Measurements from ENCODE around the gene GIPC1.
"Not testable (repeated sequence)": the region's sequence is repeated elsewhere in the genome, so short reads cannot be mapped to it uniquely, and the experiment has no call there.

GIPC1 gene

DNA sequence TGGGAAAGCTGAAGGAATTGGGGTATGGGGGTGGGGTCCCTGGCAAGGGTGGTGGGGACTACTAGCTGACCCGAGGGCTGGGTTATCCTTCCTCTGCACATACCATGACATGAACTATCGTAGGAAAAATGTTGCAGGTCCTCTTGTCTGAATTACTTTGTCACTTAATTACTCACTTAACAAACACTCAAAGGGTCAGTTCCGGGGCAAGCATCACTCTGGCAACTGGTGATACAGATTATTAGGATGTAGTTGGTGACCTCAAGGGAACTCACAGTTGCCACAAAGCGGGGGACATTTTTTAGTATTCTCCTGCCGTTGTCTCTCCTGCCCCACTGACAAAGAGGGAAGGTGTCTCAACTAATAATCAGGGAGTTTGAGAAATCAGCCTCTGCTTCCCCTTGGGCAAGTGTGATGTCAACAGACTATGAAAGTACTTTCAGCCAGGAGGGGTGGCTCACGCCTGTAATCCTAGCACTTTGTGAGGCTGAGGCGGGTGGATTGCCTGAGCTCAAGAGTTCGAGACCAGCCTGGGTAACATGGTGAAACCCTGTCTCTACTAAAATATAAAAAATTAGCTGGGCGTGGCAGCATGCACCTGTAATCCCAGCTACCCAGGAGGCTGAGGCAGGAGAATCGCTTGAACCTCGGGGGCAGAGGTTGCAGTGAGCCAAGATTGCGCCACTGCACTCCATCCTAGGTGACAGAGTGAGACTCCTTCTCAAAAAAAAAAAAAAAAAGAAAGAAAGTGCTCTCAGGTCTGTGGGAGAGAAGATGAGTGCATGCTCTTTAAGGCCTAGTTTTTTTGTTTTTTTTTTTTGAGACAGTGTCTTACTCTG lies 12.0 kb upstream of the GIPC1 start:
- TF ChIP-seq POLR2A (IDR thresholded peaks at IDR 0.05; ENCODE audit: extremely low read depth, insufficient read length) (no peak), MYC (IDR thresholded peaks at IDR 0.05; ENCODE audit: low read depth, low read length) (no peak)
- TF ChIP-seq, protein P1, sequence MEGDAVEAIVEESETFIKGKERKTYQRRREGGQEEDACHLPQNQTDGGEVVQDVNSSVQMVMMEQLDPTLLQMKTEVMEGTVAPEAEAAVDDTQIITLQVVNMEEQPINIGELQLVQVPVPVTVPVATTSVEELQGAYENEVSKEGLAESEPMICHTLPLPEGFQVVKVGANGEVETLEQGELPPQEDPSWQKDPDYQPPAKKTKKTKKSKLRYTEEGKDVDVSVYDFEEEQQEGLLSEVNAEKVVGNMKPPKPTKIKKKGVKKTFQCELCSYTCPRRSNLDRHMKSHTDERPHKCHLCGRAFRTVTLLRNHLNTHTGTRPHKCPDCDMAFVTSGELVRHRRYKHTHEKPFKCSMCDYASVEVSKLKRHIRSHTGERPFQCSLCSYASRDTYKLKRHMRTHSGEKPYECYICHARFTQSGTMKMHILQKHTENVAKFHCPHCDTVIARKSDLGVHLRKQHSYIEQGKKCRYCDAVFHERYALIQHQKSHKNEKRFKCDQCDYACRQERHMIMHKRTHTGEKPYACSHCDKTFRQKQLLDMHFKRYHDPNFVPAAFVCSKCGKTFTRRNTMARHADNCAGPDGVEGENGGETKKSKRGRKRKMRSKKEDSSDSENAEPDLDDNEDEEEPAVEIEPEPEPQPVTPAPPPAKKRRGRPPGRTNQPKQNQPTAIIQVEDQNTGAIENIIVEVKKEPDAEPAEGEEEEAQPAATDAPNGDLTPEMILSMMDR (IDR thresholded peaks at IDR 0.05; ENCODE audit: low read depth, low read length), result no peak
- TF ChIP-seq, protein P2, sequence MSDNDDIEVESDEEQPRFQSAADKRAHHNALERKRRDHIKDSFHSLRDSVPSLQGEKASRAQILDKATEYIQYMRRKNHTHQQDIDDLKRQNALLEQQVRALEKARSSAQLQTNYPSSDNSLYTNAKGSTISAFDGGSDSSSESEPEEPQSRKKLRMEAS (IDR thresholded peaks at IDR 0.05; ENCODE audit: low read depth, low read length), result no peak
- no peak for DNase-seq (ENCODE audit: low read depth)
- H3K4me3 ChIP-seq (ENCODE audit: low read depth, low read length), result no peak overlapping the region

- DNase-seq (ENCODE audit: low read depth), result peak; percentile 58
- no peak overlapping the region for H3K4me3 ChIP-seq (ENCODE audit: low read depth, low read length)
- TF ChIP-seq, protein P1 (IDR thresholded peaks at IDR 0.05; ENCODE audit: low read depth, low read length), result peak; percentile 77
- TF ChIP-seq, protein P2 (IDR thresholded peaks at IDR 0.05; ENCODE audit: low read depth, low read length), result no peak
Measured at GRCh38 chr19:14505488-14506239, 9.7 kb upstream of the GIPC1 start.

DNA sequence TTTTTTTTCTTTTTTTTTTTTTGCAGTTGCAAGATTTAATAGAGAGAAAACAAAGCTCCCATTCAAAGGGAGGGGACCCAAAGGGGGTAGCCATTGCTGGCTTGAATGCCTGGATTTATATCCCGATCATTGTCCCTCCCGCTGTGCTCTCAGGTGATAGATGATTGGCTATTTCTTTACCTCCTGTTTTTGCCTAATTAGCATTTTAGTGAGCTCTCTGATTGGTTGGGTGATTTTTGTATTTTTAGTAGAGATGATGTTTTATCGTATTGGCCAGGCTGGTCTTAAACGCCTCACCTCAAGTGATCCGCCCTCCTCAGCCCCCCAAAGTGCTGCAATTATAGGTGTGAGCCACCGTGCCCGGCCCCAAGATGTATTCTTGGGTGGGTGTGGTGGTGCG lies 8.6 kb upstream of the GIPC1 start:
- H3K4me3 ChIP-seq (ENCODE audit: low read depth, low read length); DNase-seq (ENCODE audit: low read depth): not testable (repeated sequence)

DNA sequence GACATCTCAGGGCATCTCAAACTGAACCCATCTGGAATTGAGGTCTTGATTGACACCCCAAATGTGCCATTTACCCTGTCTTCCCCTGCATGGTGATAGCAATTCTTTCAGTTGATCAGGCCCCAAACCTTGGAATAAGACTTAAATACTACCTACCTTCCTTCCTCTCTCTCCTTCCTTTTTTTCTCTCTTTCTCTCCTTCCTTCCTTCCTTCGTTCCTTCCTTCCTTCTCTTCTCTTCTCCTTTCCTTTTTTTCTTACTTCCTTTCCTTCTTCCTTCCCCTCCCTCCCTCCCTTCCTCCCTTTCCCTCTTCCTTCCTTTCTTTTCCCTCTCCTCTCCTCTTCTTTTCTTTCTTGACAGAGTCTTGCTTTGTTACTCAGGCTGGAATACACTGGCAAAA lies 7.4 kb upstream of the GIPC1 start:
- no peak for TF ChIP-seq MYC (IDR thresholded peaks at IDR 0.05; ENCODE audit: low read depth, low read length)
- TF ChIP-seq, protein P2 (IDR thresholded peaks at IDR 0.05; ENCODE audit: low read depth, low read length), result no peak
- TF ChIP-seq, protein P1 (IDR thresholded peaks at IDR 0.05; ENCODE audit: low read depth, low read length), result no peak
- TF ChIP-seq POLR2A (IDR thresholded peaks at IDR 0.05; ENCODE audit: extremely low read depth, insufficient read length), result no peak
- H3K4me3 ChIP-seq (ENCODE audit: low read depth, low read length), result no peak overlapping the region
- no peak for DNase-seq (ENCODE audit: low read depth)

DNA sequence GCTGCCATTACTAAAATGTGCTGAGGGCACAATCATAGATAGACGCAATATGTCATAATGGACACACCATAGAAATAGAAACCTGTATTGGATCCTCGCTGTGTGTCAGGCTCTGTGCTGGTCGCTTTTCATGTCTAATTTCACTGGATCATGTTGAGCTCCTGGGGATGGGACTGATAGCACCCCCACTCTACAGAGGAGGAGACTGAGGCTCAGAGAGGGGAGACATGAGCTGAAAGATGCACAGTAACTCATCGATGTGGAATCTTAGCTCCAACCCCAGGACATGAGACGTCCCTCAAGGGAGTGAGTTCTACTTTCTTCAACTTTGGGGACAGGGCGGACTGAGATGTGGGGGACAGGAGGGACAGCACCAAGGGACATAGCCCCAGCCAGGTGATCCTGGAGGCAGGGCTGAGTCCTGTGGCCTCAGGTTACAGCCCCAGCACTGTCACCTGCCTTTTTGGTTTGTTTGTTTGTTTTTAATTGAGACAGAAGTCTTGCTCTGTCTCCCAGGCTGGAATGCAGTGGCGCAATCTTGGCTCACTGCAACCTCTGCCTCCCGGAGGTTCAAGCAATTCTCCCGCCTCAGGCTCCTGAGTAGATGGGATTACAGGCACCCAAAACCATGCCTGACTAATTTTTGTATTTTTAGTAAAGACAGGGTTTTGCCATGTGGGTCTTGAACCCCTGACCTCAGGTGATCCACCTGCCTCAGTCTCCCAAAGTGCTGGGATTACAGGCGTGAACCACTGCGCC lies 6.6 kb upstream of the GIPC1 start:
- no peak for DNase-seq (ENCODE audit: low read depth)
- H3K4me3 ChIP-seq (ENCODE audit: low read depth, low read length), result no peak overlapping the region
- TF ChIP-seq, protein P2 (IDR thresholded peaks at IDR 0.05; ENCODE audit: low read depth, low read length), result no peak
- no peak for TF ChIP-seq POLR2A (IDR thresholded peaks at IDR 0.05; ENCODE audit: extremely low read depth, insufficient read length)
- TF ChIP-seq MYC (IDR thresholded peaks at IDR 0.05; ENCODE audit: low read depth, low read length), result no peak
- TF ChIP-seq, protein P1 (IDR thresholded peaks at IDR 0.05; ENCODE audit: low read depth, low read length), result no peak

Data from NB4 (cell line).